Superior temporal gyrus (tissue), 1 donor: ENCODE results near the gene RGS7.
"Not testable (repeated sequence)": the region's sequence is repeated elsewhere in the genome, so short reads cannot be mapped to it uniquely, and the experiment has no call there.

Source experiments
- DNase-seq: peaks from one replicate; pipeline ENCODE4 v3.0.0-alpha.2; 2016; ENCODE audit errors: extremely low spot score

Gene RGS7

DNA sequence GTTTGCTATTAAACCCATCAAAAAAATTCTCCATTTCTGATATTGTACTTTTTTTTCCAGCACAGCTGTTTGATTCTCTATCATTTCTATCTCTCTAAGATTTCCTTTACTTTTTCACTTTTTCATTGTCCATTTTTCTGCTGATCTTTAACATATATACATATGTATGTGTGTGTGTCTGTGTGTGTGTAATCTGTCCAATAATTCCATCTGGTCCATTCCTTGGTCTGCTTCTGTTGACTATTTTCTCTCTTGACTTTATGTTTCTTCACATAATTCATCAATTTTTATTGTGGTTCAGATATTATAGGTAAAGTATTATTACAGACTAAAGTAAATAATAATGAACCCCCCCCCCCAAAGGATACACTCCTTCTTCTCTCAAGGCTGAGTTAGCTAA is 84.2 kb downstream of the RGS7 start:
- no peak for DNase-seq

DNA sequence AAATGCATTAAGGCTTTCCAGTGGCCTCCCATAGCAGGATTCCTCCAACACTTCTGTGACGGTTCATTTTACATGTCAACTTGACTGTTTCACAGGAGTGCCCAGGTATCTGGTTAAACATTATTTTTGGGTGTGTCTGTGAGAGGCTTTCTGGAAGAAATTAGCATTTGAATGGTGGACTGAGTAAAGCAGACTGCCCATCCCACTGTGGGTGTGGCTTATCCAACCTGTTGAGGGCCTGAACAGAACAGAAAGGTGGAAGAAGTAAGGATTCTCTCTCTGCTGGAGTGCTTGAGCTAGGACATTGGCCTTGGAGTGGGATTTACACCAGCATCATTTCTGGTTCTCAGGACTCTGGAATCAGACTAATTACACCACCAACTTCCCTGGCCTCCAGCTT is 85.6 kb downstream of the RGS7 start:
- no peak for DNase-seq

DNA sequence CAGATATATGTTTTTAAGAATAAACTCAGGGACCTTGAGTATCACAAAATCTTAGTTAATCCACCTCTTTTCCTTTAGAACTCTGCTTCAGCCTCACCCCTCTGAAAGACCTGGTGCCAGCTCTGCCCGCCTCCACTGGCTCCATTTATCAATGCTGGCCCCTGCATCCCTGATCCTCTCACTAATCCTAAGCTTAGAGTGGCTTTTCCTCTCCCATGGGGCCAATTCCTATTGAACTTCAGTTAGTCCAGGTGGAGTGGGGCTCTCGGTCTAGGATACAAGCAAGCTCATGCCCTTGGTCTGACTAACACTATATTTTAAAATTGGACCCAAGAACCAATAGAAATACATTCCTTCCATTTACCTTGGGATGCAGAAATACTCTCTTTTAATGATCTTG is 87.0 kb downstream of the RGS7 start:
- no peak for DNase-seq

DNA sequence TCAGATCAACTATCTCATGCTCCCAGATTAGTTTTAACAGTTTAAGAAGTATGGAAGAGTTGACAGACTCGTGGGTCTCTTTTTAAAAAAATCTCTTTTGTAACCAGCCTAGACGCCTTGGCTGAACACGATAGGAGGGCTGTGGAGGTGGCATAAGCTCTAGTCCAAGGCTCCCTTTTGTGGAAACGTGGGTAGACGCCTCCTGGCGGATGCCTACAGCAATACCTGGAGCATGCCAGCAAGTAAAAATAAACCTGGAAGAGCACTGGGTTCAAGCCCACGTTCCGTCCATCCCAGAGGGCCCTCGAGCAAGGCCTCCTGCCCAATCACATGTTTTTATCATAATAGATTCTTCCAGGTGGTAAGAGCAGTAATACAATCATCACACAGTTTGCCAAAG is 87.9 kb downstream of the RGS7 start:
- DNase-seq, result no peak

DNA sequence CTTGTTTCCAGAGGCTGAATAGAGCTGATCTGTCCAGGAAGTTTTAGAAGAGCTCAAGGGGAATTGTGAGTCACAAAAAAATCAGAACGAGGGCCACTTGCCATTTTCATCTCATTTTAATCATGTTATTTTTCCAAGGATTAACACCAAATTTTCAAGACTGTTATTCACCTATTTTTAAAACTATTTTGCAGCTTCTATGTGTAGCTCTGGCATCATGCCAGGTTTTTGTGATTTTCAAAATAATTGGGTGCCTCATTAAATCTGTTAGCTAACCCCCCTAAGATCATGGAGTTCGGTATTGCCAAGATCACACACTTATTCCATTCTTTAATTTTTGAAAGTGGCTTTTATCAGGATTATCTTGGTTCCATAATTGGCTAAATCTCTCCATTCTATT is 90.9 kb downstream of the RGS7 start:
- no peak for DNase-seq

DNA sequence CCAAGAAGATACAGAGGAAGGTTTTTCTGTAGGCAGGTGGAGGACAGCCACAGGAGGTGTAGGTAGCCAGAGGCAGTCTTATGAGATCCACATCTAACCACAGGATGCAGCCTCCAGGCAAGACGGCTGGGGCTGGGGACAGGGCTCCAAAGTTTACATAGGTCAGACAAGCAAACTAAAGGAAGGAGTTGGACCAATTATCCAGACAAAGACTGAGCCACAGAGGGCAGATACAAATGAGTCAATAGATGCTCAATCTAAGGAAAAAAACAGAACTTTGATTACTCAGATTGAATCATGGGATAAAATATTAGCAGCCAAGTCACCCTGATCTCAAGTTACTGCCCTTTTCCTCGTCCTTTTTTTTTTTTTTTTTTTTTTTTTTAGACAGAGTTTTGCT is 91.6 kb downstream of the RGS7 start:
- DNase-seq, result no peak

DNA sequence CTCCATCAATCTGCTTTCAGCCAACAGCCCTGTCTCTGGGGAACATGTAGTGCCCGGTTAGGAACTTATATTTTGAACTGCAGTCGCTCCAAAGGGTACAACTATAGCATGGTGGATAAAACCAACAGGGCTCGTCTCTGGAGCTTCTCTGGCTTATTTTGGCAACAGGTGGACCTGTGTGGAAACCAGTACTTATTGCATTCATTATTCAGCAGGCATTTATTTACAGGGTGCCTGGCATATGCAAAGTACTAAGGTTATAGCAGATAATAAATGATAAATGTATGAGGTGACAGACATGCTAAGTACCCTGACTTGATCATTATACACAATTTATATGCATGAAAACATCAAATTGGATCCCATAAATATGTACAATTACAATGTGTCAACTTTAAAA is 93.7 kb downstream of the RGS7 start:
- no peak for DNase-seq

DNA sequence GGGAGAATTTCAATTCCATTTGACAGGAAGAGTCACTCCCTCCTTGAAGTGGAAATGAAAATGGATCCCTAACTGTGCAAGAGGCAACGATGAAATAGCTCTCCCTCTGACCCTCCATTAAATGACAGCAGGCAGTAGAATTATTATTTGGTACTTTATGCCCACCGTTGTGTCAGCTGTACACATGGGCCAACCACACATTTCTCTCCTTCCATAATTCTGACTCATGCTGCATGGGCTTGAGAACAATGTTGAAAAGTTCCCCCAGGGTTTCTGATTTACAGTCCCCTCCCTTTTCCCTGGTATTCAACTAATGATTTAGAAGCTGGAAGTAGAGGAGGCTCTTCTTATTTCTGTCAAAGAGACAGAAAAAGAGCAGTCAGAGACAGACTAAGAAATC is 103.5 kb downstream of the RGS7 start:
- DNase-seq, result no peak

DNA sequence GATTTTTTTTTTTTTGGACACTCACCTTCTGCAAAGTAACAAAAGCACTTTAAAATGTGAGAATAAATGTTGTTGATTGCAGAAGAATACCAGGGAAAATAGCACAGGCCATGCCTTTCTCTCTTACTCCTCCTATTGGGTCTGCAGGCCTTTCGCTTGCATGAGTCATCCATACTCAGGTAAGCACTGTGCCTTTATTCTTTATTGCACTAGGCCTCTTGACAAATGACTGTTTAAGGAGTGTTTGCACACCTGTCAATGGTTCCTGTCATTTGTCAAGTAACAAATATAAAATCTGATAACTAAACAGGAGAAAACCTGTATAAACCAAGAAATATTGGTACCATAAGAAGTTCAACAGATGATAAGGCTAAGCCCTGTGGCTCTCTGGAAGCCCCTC is 106.5 kb downstream of the RGS7 start:
- DNase-seq, result no peak

DNA sequence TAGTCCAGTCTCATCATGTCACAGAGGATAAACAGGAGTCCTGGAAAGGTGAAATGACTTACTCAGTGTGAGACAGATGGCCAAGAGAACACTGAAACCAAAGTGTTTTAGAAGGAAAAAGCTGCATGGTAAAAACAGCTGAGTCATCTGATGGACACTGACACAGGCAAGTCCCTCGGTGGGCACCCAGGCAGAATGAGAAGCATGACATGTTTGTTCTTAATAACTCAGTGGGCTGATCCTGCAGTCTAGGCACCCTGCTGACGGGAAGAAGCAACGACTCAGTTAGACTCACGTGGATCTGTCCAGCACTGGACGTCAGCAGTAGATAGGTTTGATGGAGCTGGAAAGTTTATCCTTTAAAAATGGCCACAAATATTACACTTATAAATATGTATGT is 116.9 kb downstream of the RGS7 start:
- DNase-seq, result no peak

DNA sequence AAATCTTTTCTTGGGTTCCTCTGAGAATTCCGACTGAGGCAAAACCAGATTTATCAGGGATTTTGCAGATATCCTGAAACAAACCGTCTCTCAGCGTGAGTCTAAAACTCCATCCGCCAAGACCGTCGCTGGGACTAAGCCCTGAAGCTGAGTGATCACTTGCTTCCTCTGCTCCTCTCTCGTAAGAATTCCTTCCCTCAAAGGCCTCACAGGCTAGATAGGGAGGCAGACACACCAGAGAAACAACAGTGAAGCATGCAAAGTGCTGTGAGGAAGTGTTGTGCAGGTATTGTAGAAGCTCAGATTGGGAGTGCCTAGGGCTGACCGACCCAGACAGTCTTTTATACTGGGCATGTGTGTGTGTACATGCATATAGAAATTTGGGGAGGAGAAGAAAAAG is 119.1 kb downstream of the RGS7 start:
- DNase-seq, result no peak

DNA sequence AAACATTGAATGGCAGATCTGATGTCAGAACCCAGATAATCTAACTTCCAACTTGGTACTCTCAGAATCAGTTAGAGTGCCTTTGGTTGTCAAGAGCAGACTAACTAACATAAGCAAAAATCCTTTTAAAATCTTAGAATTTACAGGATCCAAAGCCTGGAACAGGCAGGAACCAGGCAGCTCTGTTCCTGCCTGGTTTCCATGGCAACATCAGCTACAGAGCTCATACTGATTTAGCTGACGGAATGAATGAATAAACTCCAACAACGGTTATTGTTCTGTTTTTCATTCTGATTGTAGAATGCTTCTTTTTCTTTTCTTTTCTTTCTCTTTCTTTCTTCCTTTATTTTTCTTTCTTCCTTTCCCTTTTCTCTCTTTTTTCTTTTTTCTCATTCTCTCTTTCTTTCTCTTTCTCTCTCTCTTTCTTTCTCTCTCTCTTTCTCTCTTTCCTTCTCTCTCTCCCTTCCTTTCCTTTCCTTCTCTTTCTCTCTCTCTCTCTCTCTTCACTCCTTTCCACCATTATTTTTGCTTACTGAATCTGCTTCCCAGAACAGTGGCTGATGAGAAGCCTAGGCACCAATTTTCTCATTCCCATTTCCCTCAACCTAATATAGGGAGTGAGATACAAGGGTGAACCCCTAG is 121.6 kb downstream of the RGS7 start:
- DNase-seq, result peak; percentile 83

DNA sequence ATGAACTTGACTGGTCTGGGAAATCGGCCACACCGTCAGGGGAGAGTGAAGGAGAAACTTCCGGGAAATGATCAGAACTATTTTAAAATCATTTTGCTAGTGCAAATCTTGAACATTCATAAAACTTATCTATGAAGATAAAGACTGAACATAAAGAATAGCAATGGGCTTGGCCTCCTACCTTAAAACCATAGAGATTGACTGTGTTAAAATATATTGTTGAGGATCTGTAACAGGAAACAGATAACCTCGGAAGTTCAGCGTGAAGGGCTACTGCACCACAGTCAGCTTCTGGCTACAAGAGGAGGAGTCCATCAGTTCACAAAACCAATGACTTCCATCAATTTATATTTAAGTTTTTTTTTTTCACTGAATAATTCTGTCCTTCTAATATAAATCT is 127.3 kb downstream of the RGS7 start:
- DNase-seq, result no peak

DNA sequence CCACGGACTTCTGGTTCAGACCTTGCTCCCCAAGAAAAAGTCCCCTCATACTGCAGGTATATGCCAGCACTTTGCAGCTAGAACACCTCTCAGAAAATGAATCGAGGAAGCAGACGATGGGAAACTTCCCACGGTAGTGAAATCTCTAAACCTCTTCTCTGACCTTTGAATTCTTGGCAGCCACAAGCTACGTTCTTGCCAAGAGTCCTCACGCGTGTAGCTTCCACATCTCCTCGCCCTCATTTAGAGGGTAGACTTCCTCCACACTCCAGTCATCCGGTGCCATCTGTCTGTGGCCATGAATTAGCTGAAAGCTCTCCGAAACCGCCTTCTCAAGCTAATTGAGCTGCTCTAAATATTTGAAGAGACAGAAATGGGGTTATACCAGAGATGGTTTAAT is 127.8 kb downstream of the RGS7 start:
- peak; percentile 44 for DNase-seq

DNA sequence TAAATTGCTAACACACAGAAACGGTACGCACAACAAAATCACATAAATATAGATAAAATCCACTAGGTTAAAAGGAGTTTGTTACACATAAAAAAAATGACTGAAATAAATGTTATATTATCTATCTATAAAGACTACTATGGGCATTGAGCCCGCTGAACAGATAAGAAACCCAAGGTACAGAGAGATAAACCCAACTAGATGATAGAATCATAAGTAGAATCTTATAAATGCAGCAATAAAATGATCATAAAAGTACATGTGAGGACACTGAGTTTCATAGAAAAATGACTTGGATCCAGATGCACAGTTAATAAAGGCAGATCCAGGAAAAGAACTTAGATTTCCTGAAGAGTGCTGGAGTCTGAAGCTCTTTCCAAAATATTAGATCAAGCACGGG is 128.7 kb downstream of the RGS7 start:
- DNase-seq, result no peak

DNA sequence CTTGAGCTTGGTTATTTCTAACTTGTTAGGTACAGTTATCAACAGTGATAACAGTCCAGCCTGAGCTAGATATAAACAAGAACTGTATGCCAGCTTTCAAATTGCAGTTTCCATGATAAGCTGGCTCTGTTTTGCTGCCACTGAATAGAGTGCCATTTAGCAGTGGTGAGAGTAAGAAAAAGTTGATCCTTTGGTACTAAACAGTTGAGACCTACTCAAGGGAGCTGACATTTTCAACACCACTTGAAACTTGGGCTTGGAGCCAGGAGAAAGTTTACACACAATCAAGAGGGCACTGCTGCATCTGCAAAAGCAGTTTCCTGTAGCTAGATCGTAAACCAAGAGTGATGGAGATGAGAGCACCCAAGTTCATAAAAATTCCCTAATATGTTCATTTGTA is 131.3 kb downstream of the RGS7 start:
- DNase-seq, result no peak

DNA sequence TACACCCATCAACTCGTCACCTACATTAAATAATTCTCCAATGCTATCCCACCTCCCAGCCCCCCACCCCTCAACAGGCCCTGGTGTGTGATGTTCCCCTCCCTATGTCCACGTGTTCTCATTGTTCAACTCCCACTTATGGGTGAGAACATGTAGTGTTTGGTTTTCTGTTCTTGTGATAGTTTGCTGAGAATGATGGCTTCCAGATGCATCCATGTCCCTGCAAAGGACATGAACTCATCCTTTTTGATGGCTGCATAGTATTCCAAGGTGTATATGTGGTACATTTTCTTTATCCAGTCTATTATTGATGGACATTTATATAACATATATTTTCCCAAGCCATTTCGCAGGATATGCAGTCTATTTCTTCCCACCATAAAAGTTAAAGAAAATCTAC is 132.8 kb downstream of the RGS7 start:
- not testable (repeated sequence) for DNase-seq

DNA sequence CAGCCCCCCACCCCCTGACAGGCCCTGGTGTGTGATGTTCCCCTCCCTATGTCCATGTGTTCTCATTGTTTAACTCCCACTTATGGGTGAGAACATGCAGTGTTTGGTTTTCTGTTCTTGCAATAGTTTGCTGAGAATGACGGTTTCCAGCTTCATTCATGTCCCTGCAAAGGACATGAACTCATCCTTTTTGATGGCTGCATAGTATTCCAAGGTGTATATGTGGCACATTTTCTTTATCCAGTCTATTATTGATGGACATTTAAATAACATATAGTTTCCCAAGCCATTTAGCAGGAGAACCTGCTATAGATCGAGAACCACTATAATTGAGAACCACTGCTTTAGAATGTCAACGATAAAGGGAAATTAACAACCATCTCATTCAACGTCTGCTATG is 134.2 kb downstream of the RGS7 start:
- not testable (repeated sequence) for DNase-seq

DNA sequence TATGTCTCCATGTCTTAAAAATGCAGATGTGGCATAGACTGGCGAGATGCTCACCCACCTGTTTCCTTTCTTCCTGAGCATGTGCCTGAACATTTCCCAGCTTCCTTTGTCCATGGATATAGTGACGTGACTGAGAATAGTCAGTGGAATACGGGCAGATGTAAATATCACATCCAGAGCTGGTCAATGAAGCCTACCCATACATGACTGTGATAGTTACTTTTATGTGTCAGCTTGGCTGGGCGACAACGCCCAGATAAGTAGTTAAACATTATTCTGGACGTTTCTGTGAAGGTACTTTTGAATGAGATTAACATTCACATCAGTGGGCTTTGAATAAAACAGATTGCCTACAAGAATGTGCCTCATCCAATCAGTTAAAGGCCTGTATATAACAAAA is 135.7 kb downstream of the RGS7 start:
- DNase-seq, result no peak

DNA sequence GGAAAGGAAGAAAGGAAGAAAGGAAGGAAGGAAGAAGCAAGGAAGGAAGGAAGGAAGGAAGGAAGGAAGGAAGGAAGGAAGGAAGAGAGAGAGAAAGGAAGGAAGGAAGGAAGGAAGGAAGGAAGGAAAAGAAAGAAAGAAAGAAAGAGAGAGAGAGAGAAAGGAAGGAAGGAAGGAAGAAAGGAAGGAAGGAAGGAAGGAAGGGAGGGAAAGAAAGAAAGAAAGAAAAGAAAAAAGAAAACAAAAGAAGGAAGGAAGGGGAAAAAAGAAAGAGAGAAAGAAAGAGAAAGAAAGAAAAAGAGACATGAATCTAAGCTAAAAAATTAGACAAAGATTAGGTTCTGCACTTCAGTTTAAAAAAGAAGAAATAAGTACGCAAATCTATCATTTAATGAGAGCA is 136.1 kb downstream of the RGS7 start:
- DNase-seq, result not testable (repeated sequence)

DNA sequence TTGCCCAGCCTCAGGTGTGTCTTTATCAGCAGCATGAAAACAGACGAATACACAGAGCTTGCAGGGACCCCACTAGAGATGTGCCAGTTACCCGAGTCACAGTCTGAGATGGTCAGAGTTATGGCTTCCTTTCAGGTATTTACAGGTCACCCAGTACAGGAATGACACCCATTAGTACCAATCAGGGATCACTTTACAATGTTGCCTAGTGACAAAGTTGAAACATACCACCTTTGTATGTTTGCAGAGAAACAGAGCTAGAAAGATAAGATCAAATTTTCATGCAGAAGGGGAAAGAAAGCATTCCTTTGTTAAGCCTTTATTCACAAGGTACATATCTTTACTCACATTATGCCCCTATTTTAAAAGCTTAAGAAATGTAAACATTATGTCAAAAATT is 137.6 kb downstream of the RGS7 start:
- DNase-seq, result no peak

DNA sequence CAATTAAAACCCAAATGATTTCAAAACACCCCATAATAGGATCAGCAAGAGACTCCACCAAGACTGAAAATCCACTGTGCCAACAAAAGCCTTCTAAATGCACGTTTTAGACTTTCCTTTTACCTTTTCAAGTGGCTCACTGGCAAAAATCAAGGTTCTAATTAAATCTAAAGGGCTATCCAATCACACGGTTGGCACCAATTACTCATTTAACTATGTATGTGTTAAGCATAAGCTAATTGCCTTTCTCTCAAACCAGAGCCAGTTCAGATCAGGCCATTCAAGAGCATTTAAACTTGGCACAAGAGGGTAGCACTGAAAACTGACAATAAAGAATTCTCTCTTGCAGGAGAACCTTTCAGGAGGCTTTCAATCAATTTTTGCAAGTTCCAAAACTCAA is 139.5 kb downstream of the RGS7 start:
- DNase-seq, result no peak

DNA sequence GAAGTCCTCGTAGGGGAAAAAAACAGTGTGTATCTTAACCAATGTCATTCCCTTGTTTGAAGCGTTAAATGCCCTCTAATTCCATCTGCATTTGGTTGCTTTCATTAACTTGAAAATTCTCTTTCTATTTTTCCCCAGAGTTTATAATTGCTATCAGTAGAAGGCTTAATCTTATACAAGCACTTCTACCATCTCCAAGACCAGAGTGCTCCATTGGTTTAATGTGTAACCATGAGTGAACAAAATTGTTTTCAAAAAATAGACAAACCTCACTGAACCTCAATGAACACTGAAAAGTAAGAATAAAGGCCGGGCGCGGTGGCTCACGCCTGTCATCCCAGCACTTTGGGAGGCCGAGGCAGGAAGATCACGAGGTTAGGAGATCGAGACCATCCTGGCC is 141.3 kb downstream of the RGS7 start:
- no peak for DNase-seq

DNA sequence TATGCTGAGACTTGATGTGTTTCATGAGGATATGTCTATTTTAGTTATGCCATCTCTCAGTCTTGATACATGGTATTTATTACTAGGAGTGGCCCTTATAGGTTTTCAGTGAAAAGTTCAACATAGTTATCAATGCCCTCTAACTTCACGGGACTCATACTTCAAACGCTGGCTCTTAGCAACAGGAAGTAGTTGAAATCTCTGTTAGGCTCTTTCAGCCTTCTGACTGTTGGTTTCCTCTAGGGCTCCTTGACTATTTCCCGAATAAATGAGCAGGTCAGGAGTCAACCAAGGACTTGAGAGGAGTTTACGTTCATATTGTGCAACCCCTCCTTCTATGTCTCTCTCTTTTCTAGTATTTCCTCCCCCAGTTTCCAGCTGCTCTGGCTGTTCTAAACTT is 141.8 kb downstream of the RGS7 start:
- DNase-seq, result no peak

DNA sequence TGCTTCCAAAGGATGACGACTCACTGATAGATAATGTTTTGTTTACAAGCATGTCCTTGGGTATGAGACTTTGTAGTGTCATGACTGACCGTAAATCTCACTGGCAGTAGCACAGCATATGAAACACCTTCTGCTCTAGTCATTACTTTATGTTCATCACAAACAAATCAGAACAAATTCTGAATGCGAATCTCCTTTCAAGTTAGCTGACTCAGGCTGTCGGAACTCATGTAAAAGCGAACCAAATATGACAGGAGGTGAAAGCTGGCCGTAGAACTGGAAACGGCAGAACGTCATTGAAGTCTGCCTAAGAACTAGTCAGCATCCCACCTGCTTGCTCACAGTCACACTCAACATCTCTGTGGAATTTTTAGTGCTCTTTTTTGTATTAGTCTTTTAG is 143.9 kb downstream of the RGS7 start:
- DNase-seq, result no peak
